GM12878 (cell line): ENCODE measurements around the gene BHLHE23. TPM values are rescaled to one million over a fixed set of nuclear protein-coding genes. Genes with fewer than 3 reads are reported as not detected.

Experiments
- ATAC-seq: fragments of 200-7000 bp; cut with Tn5 transposase; 3 replicates; pipeline ENCODE4 v1.9.1; 2020; ENCODE audit warnings: mild to moderate bottlenecking, moderate library complexity
- BruUV-seq: library from RNA; stranded (reverse); fragments of 400-500 nt; replicated peaks from 2 replicates; lab custom pipeline; 2021; lab: Mats Ljungman, UMichigan
- CTCF ChIA-PET: fragments of 300-600 bp; sonication (Branson Sonifier 250); formaldehyde crosslinking; extraction: SDS; loops from one replicate; lab custom pipeline; 2021; ENCODE audit warnings: inconsistent platforms; lab: Yijun Ruan, JAX
- POLR2A ChIA-PET: fragments of 350-600 bp; formaldehyde crosslinking; extraction: SDS; loops from one replicate; lab custom pipeline; 2021; ENCODE audit warnings: inconsistent platforms; lab: Charles Lee
- RAD21 ChIA-PET: fragments of 300-600 bp; sonication (Branson Sonifier 250); formaldehyde crosslinking; loops from one replicate; lab custom pipeline; 2023; ENCODE audit warnings: antibody characterized with exemption; ENCODE audit not compliant: unreplicated experiment; lab: Charles Lee
- SMC1A ChIA-PET: fragments of 300-600 bp; sonication (Branson Sonifier 250); formaldehyde crosslinking; loops from one replicate; lab custom pipeline; 2023; ENCODE audit not compliant: unreplicated experiment, uncharacterized antibody; lab: Charles Lee
- DNase-seq: peaks from one replicate; pipeline ENCODE4 v3.0.0-alpha.2; 2011; ENCODE audit warnings: low read depth, low spot score
- FAIRE-seq: peaks from 3 replicates; lab custom pipeline; 2011; peaks lifted over from hg19 to GRCh38; lab: Jason Lieb, UNC
- H2AFZ ChIP-seq: 2 replicates; pipeline ENCODE4 v1.6.0; 2011; ENCODE audit warnings: low read depth, low read length, control low read depth; ENCODE audit not compliant: control insufficient read depth
- H3K27ac ChIP-seq: 2 replicates; pipeline ENCODE4 v1.5.1; 2011; ENCODE audit warnings: control low read depth; ENCODE audit not compliant: control insufficient read depth, insufficient read depth
- H3K27me3 ChIP-seq, 2 experiments: replicated peaks in 1 of 2; 2 replicates each; pipeline versions ENCODE4 v1.6.0 to v1.6.1; 2011; ENCODE audit warnings: low read length in 1 of 2; ENCODE audit not compliant: control insufficient read depth in 2 of 2, insufficient read depth in 2 of 2
- H3K36me3 ChIP-seq, 2 experiments: 2 replicates each; pipeline ENCODE4 v1.5.1; 2011; ENCODE audit warnings: low read length in 1 of 2; ENCODE audit not compliant: control insufficient read depth in 2 of 2, insufficient read depth in 2 of 2
- H3K4me1 ChIP-seq: 2 replicates; pipeline ENCODE4 v1.6.1; 2011; ENCODE audit warnings: mild to moderate bottlenecking, low read length, moderate library complexity, mixed read lengths; ENCODE audit not compliant: control insufficient read depth, insufficient read depth
- H3K4me2 ChIP-seq: 2 replicates; pipeline ENCODE4 v1.6.0; 2011; ENCODE audit warnings: control low read depth; ENCODE audit not compliant: control insufficient read depth, insufficient read depth
- H3K4me3 ChIP-seq: fragments of 200-600 bp; sonication (generic); 2 replicates; pipeline ENCODE4 v1.5.1; 2016
- H3K79me2 ChIP-seq: 2 replicates; pipeline ENCODE4 v1.6.0; 2011; ENCODE audit warnings: low read length; ENCODE audit not compliant: control insufficient read depth, insufficient read depth
- H3K9ac ChIP-seq: 2 replicates; pipeline ENCODE4 v1.8.0; 2011; ENCODE audit warnings: low read length, control low read depth, mixed read lengths; ENCODE audit not compliant: control insufficient read depth, insufficient read depth
- H3K9me3 ChIP-seq: replicated peaks from 3 replicates; pipeline ENCODE4 v1.5.1; 2011; ENCODE audit warnings: mild to moderate bottlenecking, low read length; ENCODE audit not compliant: control insufficient read depth, insufficient read depth
- H4K20me1 ChIP-seq: 2 replicates; pipeline ENCODE4 v1.6.0; 2011; ENCODE audit not compliant: control insufficient read depth, insufficient read depth
- FOS ChIP-seq: IDR thresholded peaks from 3 replicates; pipeline ENCODE4 v1.6.1; 2011; ENCODE audit warnings: borderline replicate concordance; ENCODE audit not compliant: insufficient read length; ENCODE audit errors: extremely low read depth
- IKZF2 ChIP-seq, 2 experiments: fragments of 450-650 bp; IDR thresholded peaks; 2 replicates each; pipeline ENCODE4 v1.6.1; 2017; ENCODE audit warnings: mild to moderate bottlenecking in 2 of 2, moderate library complexity in 2 of 2
- MEF2A ChIP-seq: IDR thresholded peaks from 2 replicates; pipeline ENCODE4 v1.6.1; 2011; ENCODE audit warnings: low read depth, mild to moderate bottlenecking, low read length, moderate library complexity; ENCODE audit not compliant: insufficient read depth
- NBN ChIP-seq: fragments of 450-650 bp; IDR thresholded peaks from 2 replicates; pipeline ENCODE4 v1.6.1; 2016
- RFX5 ChIP-seq: IDR thresholded peaks from 2 replicates; pipeline ENCODE4 v1.6.1; 2011; ENCODE audit warnings: low read depth, low read length, improper control_type of control experiment
- RUNX3 ChIP-seq: IDR thresholded peaks from 2 replicates; pipeline ENCODE4 v1.6.1; 2012; ENCODE audit warnings: low read length, inconsistent platforms
- SIX5 ChIP-seq: IDR thresholded peaks from 2 replicates; pipeline ENCODE4 v1.6.1; 2011; ENCODE audit warnings: mild to moderate bottlenecking, low read depth, low read length, moderate library complexity; ENCODE audit not compliant: severe bottlenecking
- SPI1 ChIP-seq: IDR thresholded peaks from 2 replicates; pipeline ENCODE4 v1.6.1; 2011; ENCODE audit warnings: low read depth, mild to moderate bottlenecking, low read length, moderate library complexity, borderline replicate concordance; ENCODE audit not compliant: insufficient read depth
- SUZ12 ChIP-seq: fragments of 200-600 bp; sonication (generic); IDR thresholded peaks from one replicate; pipeline ENCODE4 v1.6.1; 2018; ENCODE audit warnings: antibody characterized with exemption, mild to moderate bottlenecking; ENCODE audit not compliant: unreplicated experiment
- ZZZ3 ChIP-seq: IDR thresholded peaks from 2 replicates; pipeline ENCODE4 v1.6.1; 2011; ENCODE audit warnings: low read depth; ENCODE audit not compliant: control insufficient read depth, insufficient read length
- WGBS: methylation state at CpG from one replicate; pipeline ENCODE4 v1.1.6; 2016; ENCODE audit warnings: low lambda C conversion rate; ENCODE audit not compliant: insufficient replicate concordance, insufficient coverage; ENCODE audit errors: missing lambda C conversion rate; 5-methylcytosine and 5-hydroxymethylcytosine counted together
- in situ Hi-C: fragments of 300-500 bp; cut with MboI; formaldehyde crosslinking; loops from 9 replicates; pipeline ENCODE4 v1.14.3; 2018; ENCODE audit warnings: mixed read lengths
- intact Hi-C: fragments of 100-400 bp; cut with micrococcal nuclease; formaldehyde crosslinking; loops from one replicate; pipeline ENCODE4 v1.14.2; 2022; ENCODE audit not compliant: unreplicated experiment
- polyA plus RNA-seq, 11 experiments: library from polyadenylated mRNA; depleted of rRNA in 4 of 11; unstranded in 6 of 11; stranded (reverse) in 5 of 11; fragments of >200 nt; fragmentation: Nextera tagmentation in 4 of 11; fragmentation: Illumina TruSeq in 1 of 11; extraction: Ambion mirVana in 4 of 11; extraction: Trizol in 1 of 11; gene quantifications; 1 replicate in 1 of 11; 2 replicates in 10 of 11; pipeline versions ENCODE4 v1.2.1 to v1.2.3, GENCODE V29; 2011 to 2016; ENCODE audit warnings: inconsistent platforms in 2 of 11, missing spikeins in 2 of 11, low read depth in 1 of 11
- total RNA-seq, 4 experiments: library from RNA; depleted of rRNA in 3 of 4; stranded (reverse); fragments of >200 nt in 3 of 4; fragmentation: Illumina TruSeq in 1 of 4; extraction: Trizol in 1 of 4; gene quantifications; 2 replicates each; pipeline versions ENCODE4 v1.2.1 to v1.2.3, GENCODE V29; 2013 to 2021
- TF ChIP-seq, protein P1 (sequence below): fragments of 450-650 bp; IDR thresholded peaks from 2 replicates; pipeline ENCODE4 v1.6.1; 2016; ENCODE audit warnings: mild to moderate bottlenecking
- TF ChIP-seq, protein P2 (sequence below): fragments of 450-650 bp; IDR thresholded peaks from 2 replicates; pipeline ENCODE4 v1.6.1; 2016; ENCODE audit warnings: mild to moderate bottlenecking
- TF ChIP-seq, protein P3 (sequence below): fragments of 450-650 bp; IDR thresholded peaks from 2 replicates; pipeline ENCODE4 v1.6.1; 2016; ENCODE audit warnings: mild to moderate bottlenecking, moderate library complexity, borderline replicate concordance

Gene BHLHE23
- total and polyA plus RNA-seq, 10 of the 15 experiments (the other 5 are each of a cell fraction or from before 2014, with no cell fraction given) = 0.28 to 0.33 TPM; not detected in 8

DNA sequence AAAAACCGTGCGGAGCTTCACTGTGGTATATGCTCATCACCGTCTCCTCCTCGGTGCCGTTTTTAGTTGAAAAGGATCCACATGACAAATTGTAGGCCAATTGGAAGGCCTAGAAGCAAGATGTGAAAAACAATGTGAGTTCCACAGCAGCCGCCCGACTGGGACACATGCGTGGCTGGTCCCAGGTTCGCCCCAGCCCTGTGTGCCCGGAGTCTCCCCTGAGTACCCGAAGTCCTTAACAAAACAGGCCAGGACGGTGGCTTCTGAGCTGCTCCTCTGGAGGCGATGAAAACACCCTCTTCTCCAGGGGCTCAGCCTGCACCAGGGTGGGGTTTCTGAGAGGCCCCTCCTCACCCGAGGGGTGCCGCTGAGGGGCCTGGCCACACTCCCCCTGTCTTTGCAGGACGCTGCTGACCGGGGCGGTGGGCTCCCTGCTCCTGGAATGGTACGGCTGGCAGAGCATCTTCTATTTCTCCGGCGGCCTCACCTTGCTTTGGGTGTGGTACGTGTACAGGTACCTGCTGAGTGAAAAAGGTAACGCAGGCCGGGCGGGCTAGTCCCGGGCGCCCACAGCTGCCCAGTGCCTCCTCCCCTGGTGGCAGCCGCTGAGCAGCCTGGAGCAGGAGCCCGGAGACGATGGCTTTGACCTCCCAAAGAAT is 44.4 kb downstream of the BHLHE23 start:
- in situ Hi-C loops (no loop called here), intact Hi-C loops (no loop called here)
- DNase-seq = no peak
- H3K36me3 ChIP-seq = peaks cover 16 to 25% of the 10 kb centered on the region in 2 experiments; a peak in 3 of 4 replicates
- H3K4me3 ChIP-seq = no peak overlapping the region
- ChIA-PET SMC1A (no interaction called here), RAD21 (no interaction called here), POLR2A (no interaction called here)
- H3K27me3 ChIP-seq = no peaks in the 10 kb centered on the region
- no peak for FAIRE-seq
- H3K9me3 ChIP-seq = no peaks in the 10 kb centered on the region
- H4K20me1 ChIP-seq = no peaks in the 10 kb centered on the region
- no TSS peak for BruUV-seq
- no peaks in the 10 kb centered on the region for H3K4me1 ChIP-seq
- no peak overlapping the region for H3K9ac ChIP-seq
- no peak overlapping the region for H3K27ac ChIP-seq
- TF ChIP-seq RFX5 (no peak), NBN (no peak), RUNX3 (no peak), IKZF2 (IDR thresholded peaks at IDR 0.05) (no peak), FOS (no peak), ZZZ3 (no peak), MEF2A (no peak), SIX5 (no peak), SPI1 (no peak), SUZ12 (no peak)
- TF ChIP-seq, protein P1, sequence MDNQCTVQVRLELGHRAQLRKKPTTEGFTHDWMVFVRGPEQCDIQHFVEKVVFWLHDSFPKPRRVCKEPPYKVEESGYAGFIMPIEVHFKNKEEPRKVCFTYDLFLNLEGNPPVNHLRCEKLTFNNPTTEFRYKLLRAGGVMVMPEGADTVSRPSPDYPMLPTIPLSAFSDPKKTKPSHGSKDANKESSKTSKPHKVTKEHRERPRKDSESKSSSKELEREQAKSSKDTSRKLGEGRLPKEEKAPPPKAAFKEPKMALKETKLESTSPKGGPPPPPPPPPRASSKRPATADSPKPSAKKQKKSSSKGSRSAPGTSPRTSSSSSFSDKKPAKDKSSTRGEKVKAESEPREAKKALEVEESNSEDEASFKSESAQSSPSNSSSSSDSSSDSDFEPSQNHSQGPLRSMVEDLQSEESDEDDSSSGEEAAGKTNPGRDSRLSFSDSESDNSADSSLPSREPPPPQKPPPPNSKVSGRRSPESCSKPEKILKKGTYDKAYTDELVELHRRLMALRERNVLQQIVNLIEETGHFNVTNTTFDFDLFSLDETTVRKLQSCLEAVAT = no peak
- TF ChIP-seq, protein P2, sequence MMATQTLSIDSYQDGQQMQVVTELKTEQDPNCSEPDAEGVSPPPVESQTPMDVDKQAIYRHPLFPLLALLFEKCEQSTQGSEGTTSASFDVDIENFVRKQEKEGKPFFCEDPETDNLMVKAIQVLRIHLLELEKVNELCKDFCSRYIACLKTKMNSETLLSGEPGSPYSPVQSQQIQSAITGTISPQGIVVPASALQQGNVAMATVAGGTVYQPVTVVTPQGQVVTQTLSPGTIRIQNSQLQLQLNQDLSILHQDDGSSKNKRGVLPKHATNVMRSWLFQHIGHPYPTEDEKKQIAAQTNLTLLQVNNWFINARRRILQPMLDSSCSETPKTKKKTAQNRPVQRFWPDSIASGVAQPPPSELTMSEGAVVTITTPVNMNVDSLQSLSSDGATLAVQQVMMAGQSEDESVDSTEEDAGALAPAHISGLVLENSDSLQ = no peak
- TF ChIP-seq, protein P3, sequence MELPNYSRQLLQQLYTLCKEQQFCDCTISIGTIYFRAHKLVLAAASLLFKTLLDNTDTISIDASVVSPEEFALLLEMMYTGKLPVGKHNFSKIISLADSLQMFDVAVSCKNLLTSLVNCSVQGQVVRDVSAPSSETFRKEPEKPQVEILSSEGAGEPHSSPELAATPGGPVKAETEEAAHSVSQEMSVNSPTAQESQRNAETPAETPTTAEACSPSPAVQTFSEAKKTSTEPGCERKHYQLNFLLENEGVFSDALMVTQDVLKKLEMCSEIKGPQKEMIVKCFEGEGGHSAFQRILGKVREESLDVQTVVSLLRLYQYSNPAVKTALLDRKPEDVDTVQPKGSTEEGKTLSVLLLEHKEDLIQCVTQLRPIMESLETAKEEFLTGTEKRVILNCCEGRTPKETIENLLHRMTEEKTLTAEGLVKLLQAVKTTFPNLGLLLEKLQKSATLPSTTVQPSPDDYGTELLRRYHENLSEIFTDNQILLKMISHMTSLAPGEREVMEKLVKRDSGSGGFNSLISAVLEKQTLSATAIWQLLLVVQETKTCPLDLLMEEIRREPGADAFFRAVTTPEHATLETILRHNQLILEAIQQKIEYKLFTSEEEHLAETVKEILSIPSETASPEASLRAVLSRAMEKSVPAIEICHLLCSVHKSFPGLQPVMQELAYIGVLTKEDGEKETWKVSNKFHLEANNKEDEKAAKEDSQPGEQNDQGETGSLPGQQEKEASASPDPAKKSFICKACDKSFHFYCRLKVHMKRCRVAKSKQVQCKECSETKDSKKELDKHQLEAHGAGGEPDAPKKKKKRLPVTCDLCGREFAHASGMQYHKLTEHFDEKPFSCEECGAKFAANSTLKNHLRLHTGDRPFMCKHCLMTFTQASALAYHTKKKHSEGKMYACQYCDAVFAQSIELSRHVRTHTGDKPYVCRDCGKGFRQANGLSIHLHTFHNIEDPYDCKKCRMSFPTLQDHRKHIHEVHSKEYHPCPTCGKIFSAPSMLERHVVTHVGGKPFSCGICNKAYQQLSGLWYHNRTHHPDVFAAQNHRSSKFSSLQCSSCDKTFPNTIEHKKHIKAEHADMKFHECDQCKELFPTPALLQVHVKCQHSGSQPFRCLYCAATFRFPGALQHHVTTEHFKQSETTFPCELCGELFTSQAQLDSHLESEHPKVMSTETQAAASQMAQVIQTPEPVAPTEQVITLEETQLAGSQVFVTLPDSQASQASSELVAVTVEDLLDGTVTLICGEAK = no peak
- TF ChIP-seq, all 136 proteins: peak for 0
- Histone ChIP-seq H3K4me2 (no peak overlapping the region), H3K79me2 (no peaks in the 10 kb centered on the region), H2AFZ (no peak overlapping the region)
- WGBS = 97% methylated on average over 30 of the region's 30 CpGs
- CTCF ChIA-PET = interaction anchor here (0.7 to 1.2 kb wide), 2 partner anchors 10 to 139 kb away, joined by 3 read pairs; no protein-coding TSS in a partner anchor
- ATAC-seq = no peak
